ENCODE measurements around the gene PHETA1. TPM values are rescaled to one million over a fixed set of nuclear protein-coding genes. Genes with fewer than 3 reads are reported as not detected.

The PHETA1 gene
- total RNA-seq, 4 donors from 2014 or later = under 0.01 to 15.1 (median 6.0) TPM

- no peak for DNase-seq
- Histone ChIP-seq H3K9me3 (no peaks in the 10 kb centered on the region), H3K36me3 (no peaks in the 10 kb centered on the region), H3K27ac (peak overlapping the region in 1 of 2 donors; percentile 38), H3K27me3 (no peaks in the 10 kb centered on the region), H3K4me1 (no peaks in the 10 kb centered on the region), H3K4me3 (no peak overlapping the region)
- TF ChIP-seq CTCF (IDR thresholded peaks at IDR 0.05) = no peak
- TF ChIP-seq POLR2A (IDR thresholded peaks at IDR 0.05) = no peak
- intact Hi-C loops (cut with DNase I; ENCODE audit: low total_unique reads) = no loop called here
Measured at GRCh38 chr12:111361717-111362576, 6.9 kb downstream of the PHETA1 start.

DNA sequence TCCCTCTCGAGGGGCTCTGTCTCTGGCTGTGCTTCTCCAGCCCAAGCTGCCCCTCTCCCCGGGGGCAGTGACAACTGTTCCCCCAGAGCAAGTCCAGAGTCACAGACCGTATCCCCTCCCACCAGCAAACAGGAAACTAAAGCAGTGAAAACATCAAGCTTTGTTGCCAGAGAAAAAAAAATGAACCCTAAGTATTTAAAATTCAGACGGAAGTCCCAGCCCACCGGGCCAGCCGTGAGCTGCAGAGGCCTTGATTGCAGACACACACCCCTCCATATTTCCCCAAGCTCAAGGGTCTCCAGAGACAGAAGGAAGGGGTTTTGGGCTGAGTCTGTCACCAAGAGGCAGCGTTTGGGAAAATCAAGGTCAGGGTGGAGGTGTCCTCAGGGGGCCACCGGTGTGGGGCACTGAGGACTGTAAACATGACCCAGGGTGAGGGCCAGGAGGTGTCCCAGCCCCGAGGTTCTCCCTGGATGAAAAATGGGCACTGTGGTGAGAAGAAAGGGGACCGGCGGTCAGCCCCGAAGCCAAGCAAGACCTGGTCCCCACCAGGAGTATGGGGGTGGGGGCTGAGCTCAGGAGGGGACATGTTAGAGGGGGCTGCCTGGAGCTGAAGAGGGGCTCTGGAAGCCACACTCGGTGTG, 7.7 kb downstream of the PHETA1 start:
- intact Hi-C loops (cut with DNase I; ENCODE audit: low total_unique reads) = no loop called here
- DNase-seq = no peak
- Histone ChIP-seq H3K9me3 (no peaks in the 10 kb centered on the region), H3K27me3 (no peaks in the 10 kb centered on the region), H3K4me3 (no peak overlapping the region), H3K4me1 (no peaks in the 10 kb centered on the region), H3K27ac (no peak overlapping the region), H3K36me3 (no peaks in the 10 kb centered on the region)
- TF ChIP-seq CTCF (IDR thresholded peaks at IDR 0.05) = no peak
- TF ChIP-seq POLR2A (IDR thresholded peaks at IDR 0.05) = no peak

DNA sequence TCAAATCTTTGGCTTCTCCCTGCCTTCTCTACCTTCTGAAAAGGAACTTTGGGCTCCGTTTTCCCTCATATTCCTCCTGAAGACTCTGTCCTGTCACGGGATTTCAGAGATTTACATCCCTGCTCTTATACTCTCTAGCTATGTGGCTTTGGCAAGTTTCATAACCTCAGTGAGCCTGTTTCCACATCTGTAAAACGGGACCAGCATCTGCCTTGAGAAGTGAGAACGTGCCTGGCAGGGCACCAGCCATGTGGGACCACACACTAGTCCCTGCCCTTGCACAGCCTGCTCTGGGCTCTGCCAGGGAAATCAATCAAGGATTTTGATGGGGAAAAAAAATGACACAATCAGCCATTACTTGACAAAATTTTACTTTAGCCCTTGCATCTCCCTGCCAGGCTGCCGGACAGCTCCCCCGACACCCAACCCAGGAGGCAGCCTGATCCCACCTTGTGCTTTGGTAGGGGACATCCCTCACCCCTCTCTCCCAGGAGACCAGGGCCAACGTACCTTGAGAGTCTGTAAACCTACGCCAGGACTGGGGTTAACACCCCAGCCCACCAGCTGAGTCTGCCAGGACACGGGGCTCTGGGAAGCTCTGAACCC, 8.5 kb downstream of the PHETA1 start:
- no peaks in the 10 kb centered on the region for H3K36me3 ChIP-seq
- H3K27ac ChIP-seq = no peak overlapping the region
- no peak for DNase-seq
- no peaks in the 10 kb centered on the region for H3K4me1 ChIP-seq
- intact Hi-C loops (cut with DNase I; ENCODE audit: low total_unique reads) = no loop called here
- H3K27me3 ChIP-seq = no peaks in the 10 kb centered on the region
- TF ChIP-seq POLR2A (IDR thresholded peaks at IDR 0.05) = no peak
- no peak for TF ChIP-seq CTCF (IDR thresholded peaks at IDR 0.05)
- H3K9me3 ChIP-seq = no peaks in the 10 kb centered on the region
- H3K4me3 ChIP-seq = no peak overlapping the region

DNA sequence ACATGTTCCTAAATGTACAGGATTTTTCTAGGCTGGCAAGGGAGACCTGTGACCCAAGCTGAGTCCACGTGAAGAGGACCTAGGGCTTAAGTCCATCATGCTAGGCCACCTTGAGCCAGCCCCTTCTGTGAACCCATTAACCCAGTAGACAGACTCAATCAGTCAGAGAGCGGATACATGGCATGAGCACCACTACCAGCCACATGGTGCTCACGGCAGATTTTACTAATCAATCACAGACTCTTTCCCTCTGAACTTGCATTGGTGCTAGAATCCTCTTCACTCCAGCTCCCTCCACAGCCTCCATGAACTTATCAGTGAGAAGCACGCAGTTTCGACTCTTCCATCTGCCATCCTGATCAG, 9.0 kb downstream of the PHETA1 start:
- TF ChIP-seq POLR2A (IDR thresholded peaks at IDR 0.05) (no peak), CTCF (IDR thresholded peaks at IDR 0.05) (no peak)
- no peaks in the 10 kb centered on the region for H3K36me3 ChIP-seq
- no peak for DNase-seq
- H3K9me3 ChIP-seq = no peaks in the 10 kb centered on the region
- H3K4me3 ChIP-seq = no peak overlapping the region
- H3K27me3 ChIP-seq = no peaks in the 10 kb centered on the region
- no peaks in the 10 kb centered on the region for H3K4me1 ChIP-seq
- intact Hi-C loops (cut with DNase I; ENCODE audit: low total_unique reads) = no loop called here
- H3K27ac ChIP-seq = no peak overlapping the region

Data from uterus (tissue), 4 donors.